ENCODE measurements around the gene C1orf226.

The C1orf226 gene

DNA sequence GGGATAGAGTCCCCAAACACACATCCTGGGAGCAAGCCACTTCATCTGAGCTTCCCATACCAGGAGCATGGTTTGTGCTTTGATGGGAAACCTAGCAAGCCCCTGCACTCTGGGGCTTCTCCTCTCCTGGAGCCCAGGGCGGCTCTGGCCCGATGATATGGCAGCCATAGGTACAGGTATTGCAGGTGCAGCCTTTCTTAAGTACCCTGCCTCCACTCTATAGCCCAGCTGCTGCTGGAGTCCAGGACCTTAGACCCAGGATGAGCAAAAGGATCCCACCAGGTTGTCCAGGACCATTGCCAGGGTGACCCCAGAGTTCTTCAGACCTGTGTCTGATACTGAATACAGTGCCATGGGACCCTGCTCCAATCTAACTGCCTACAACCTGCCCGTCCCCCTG lies 4.2 kb downstream of the C1orf226 start:
- H3F3A ChIP-seq (ENCODE audit: insufficient read depth), result no peaks in the 10 kb centered on the region
- H3K36me3 ChIP-seq (ENCODE audit: low read length), result no peaks in the 10 kb centered on the region
- H3K4me2 ChIP-seq (ENCODE audit: low read depth, low read length, poor library complexity, severe bottlenecking), result no peak overlapping the region
- H3K9me3 ChIP-seq (ENCODE audit: insufficient read depth, low read length), result no peaks in the 10 kb centered on the region
- H2AFZ ChIP-seq (ENCODE audit: low read depth, low read length, severe bottlenecking), result no peak overlapping the region
- TF ChIP-seq EZH2phosphoT487 (conservative IDR thresholded peaks at IDR 0.05; ENCODE audit: low read length), result no peak
- TF ChIP-seq, protein P1, sequence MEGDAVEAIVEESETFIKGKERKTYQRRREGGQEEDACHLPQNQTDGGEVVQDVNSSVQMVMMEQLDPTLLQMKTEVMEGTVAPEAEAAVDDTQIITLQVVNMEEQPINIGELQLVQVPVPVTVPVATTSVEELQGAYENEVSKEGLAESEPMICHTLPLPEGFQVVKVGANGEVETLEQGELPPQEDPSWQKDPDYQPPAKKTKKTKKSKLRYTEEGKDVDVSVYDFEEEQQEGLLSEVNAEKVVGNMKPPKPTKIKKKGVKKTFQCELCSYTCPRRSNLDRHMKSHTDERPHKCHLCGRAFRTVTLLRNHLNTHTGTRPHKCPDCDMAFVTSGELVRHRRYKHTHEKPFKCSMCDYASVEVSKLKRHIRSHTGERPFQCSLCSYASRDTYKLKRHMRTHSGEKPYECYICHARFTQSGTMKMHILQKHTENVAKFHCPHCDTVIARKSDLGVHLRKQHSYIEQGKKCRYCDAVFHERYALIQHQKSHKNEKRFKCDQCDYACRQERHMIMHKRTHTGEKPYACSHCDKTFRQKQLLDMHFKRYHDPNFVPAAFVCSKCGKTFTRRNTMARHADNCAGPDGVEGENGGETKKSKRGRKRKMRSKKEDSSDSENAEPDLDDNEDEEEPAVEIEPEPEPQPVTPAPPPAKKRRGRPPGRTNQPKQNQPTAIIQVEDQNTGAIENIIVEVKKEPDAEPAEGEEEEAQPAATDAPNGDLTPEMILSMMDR (IDR thresholded peaks at IDR 0.05; ENCODE audit: insufficient read depth, low read length, poor library complexity, severe bottlenecking), result no peak
- no peaks in the 10 kb centered on the region for H3K27me3 ChIP-seq (ENCODE audit: low read length)
- H3K9ac ChIP-seq (ENCODE audit: low read length), result no peak overlapping the region
- H3K9me2 ChIP-seq (replicated peaks; ENCODE audit: insufficient read depth, low read length), result no peaks in the 10 kb centered on the region
- H3K79me2 ChIP-seq (ENCODE audit: insufficient read depth, low read length), result no peaks in the 10 kb centered on the region
- no peak overlapping the region for H3K4me3 ChIP-seq (ENCODE audit: insufficient read depth, low read length, poor library complexity, severe bottlenecking)
- no peak overlapping the region for H3K27ac ChIP-seq (ENCODE audit: low read depth, low read length)
- no peaks in the 10 kb centered on the region for H4K20me1 ChIP-seq (ENCODE audit: low read depth, low read length)

DNA sequence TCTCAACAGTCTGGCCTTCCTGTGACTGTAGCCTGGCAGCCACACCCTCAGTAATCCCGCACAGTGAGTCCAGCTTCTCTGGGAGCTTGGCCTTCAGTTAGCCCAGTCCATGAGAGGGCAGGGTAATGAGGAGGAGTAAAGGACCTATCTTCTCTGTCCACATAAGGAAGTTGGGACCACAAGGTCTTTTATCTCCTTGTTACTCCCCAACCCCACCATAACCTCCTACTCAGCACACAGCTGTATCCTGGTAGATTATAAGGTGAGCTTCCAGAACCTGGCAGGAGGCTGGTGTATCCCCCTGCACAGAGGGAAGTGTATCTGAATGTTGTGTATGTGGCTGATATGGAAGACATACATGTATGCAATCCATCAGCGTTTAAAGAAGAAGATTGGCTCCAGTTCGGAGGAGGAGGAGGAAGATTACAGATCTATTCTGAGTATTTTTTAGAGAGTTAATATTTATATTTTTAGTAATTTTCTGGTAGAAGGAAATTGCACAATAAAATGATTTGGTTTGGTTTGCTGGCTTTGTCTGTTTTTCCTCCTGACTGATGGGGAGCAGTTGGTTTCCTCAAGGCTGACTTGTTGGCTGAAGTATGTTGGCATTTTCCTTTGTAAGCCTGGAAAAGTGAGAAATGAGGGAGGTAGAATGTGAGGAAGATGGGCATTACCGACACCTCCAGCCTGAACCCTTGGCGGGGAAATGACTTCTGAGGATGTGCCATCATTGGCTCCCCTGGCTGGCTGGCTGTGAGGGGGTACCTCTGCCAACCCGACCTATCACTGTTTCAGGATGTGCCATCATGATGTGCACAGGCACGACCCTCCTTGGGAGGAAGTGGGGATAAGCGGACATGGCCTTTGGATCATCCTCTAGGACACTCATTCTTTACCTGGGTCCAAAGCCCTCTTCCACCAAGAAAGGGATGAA lies 5.0 kb downstream of the C1orf226 start:
- Histone ChIP-seq H2AFZ (ENCODE audit: low read depth, low read length, severe bottlenecking) (no peak overlapping the region), H3K9ac (ENCODE audit: low read length) (no peak overlapping the region), H3K27me3 (ENCODE audit: low read length) (no peaks in the 10 kb centered on the region), H3K4me3 (ENCODE audit: insufficient read depth, low read length, poor library complexity, severe bottlenecking) (no peak overlapping the region), H3K4me2 (ENCODE audit: low read depth, low read length, poor library complexity, severe bottlenecking) (no peak overlapping the region), H3K27ac (ENCODE audit: low read depth, low read length) (no peak overlapping the region), H3F3A (ENCODE audit: insufficient read depth) (no peaks in the 10 kb centered on the region), H3K9me3 (ENCODE audit: insufficient read depth, low read length) (no peaks in the 10 kb centered on the region), H3K36me3 (ENCODE audit: low read length) (no peaks in the 10 kb centered on the region), H3K9me2 (replicated peaks; ENCODE audit: insufficient read depth, low read length) (no peaks in the 10 kb centered on the region), H4K20me1 (ENCODE audit: low read depth, low read length) (no peaks in the 10 kb centered on the region), H3K79me2 (ENCODE audit: insufficient read depth, low read length) (no peaks in the 10 kb centered on the region)
- TF ChIP-seq, protein P1 (IDR thresholded peaks at IDR 0.05; ENCODE audit: insufficient read depth, low read length, poor library complexity, severe bottlenecking), result no peak
- TF ChIP-seq EZH2phosphoT487 (conservative IDR thresholded peaks at IDR 0.05; ENCODE audit: low read length), result no peak

DNA sequence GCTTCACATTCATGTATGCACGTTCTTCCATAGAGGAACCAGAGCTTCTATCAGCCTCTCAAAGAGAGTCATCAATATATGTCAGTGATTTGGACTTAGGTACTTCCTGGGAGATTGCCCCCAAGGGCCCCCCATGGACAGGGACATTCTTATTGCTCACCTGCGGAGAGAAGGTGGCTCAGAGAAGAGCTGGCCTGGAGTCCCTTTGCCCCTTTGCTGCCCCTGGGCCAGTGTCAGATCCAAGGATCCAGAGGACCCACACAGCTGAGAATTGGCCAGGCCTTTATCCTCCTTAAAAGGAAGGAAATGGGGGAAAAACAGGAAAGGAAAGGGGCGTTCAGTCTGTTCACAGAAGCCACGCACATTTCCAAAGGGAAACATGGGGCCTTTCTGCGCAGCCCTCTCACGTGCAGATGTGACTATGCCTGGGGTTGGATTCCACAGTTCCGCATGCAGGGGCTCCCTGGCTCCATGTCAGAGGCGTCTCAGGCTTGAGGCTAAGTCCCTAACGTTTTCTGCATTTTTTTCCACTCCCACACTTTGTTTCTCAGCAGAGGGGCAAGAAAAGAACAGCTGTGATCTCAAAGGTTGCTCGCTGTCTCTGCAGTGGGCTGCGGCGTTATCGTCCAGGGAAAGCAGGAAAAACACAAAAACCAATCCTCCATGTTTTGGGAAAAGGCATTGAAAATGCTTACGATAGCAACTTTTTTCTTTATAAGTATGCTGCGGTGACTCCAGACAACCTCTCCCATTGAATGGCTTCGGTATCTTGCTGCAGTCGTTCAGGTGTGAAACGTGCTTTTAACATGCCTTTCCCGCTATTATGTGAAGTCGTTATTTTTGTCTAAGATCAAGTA lies 5.9 kb downstream of the C1orf226 start:
- no peaks in the 10 kb centered on the region for H3F3A ChIP-seq (ENCODE audit: insufficient read depth)
- H3K4me3 ChIP-seq (ENCODE audit: insufficient read depth, low read length, poor library complexity, severe bottlenecking), result no peak overlapping the region
- H3K9ac ChIP-seq (ENCODE audit: low read length), result no peak overlapping the region
- no peaks in the 10 kb centered on the region for H3K27me3 ChIP-seq (ENCODE audit: low read length)
- TF ChIP-seq, protein P1 (IDR thresholded peaks at IDR 0.05; ENCODE audit: insufficient read depth, low read length, poor library complexity, severe bottlenecking), result no peak
- TF ChIP-seq EZH2phosphoT487 (conservative IDR thresholded peaks at IDR 0.05; ENCODE audit: low read length), result no peak
- H3K9me3 ChIP-seq (ENCODE audit: insufficient read depth, low read length), result no peaks in the 10 kb centered on the region
- no peak overlapping the region for H3K27ac ChIP-seq (ENCODE audit: low read depth, low read length)
- H3K79me2 ChIP-seq (ENCODE audit: insufficient read depth, low read length), result no peaks in the 10 kb centered on the region
- H3K4me2 ChIP-seq (ENCODE audit: low read depth, low read length, poor library complexity, severe bottlenecking), result no peak overlapping the region
- no peak overlapping the region for H2AFZ ChIP-seq (ENCODE audit: low read depth, low read length, severe bottlenecking)
- no peaks in the 10 kb centered on the region for H3K9me2 ChIP-seq (replicated peaks; ENCODE audit: insufficient read depth, low read length)
- H3K36me3 ChIP-seq (ENCODE audit: low read length), result no peaks in the 10 kb centered on the region
- no peaks in the 10 kb centered on the region for H4K20me1 ChIP-seq (ENCODE audit: low read depth, low read length)

Data from SU-DHL-6 (cell line).